GM18907 (cell line): ENCODE measurements around the gene ST6GALNAC5.

Source experiments
- ATAC-seq: cut with Tn5 transposase; IDR thresholded peaks from one replicate; pipeline ENCODE4 v1.9.1; 2021; ENCODE audit warnings: mild to moderate bottlenecking, moderate library complexity; ENCODE audit not compliant: unreplicated experiment

Gene ST6GALNAC5

GRCh38 chr1:77039739-77040138, 172.5 kb downstream of the ST6GALNAC5 start:
- ATAC-seq, result no peak

- ATAC-seq, result no peak
These were observed 173.5 kb downstream of the ST6GALNAC5 start for GRCh38 chr1:77040826-77041225.

GRCh38 chr1:77044133-77044849, 177.0 kb downstream of the ST6GALNAC5 start:
- no peak for ATAC-seq

GRCh38 chr1:77047575-77047974, 180.3 kb downstream of the ST6GALNAC5 start:
- no peak for ATAC-seq

- no peak for ATAC-seq
These were observed 180.8 kb downstream of the ST6GALNAC5 start for GRCh38 chr1:77047978-77048614.

DNA sequence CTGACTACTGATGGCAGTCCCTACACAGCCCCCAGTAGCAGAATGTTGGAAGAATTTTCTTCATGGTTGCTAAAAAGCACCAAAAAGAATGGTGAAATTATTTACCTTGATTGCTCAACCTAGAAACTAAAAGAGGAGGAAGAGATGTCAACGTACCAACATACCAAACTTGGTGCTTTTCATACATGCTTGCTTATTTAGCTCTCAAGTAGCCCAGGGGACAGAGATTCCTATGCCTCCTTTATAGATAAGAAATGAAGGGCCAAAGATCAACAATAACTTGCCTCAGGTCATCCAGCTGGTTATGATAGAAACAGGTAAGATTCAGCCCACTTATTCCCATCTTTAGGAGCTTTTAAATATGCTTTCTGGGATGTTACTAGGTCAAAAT, 181.3 kb downstream of the ST6GALNAC5 start:
- ATAC-seq, result no peak

- ATAC-seq, result no peak
These were observed 184.1 kb downstream of the ST6GALNAC5 start for GRCh38 chr1:77051425-77051824.

DNA sequence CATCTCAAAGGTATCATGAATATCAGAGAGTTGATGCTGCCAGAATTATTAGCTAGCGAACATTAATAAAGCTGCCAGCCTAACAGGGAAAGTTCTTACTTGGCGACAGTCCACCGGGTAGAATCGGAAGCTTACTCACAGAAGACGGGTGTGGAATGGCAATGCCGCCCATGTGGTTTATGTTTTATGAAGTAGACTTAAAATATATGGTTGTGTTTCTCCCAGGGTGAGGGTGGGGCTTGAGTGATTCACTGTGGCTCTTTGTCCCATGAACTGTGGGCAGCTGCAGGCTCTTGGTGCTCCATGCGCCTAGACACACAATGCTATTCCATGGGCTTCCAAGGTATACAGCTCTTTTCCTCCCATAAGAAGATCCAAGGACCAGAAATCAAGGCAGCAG, 189.2 kb downstream of the ST6GALNAC5 start:
- no peak for ATAC-seq

GRCh38 chr1:77057994-77058585, 190.8 kb downstream of the ST6GALNAC5 start:
- no peak for ATAC-seq

- ATAC-seq, result no peak
These were observed 192.7 kb downstream of the ST6GALNAC5 start for GRCh38 chr1:77060000-77060399.

- ATAC-seq, result no peak
These were observed 193.9 kb downstream of the ST6GALNAC5 start for GRCh38 chr1:77061162-77061561.

DNA sequence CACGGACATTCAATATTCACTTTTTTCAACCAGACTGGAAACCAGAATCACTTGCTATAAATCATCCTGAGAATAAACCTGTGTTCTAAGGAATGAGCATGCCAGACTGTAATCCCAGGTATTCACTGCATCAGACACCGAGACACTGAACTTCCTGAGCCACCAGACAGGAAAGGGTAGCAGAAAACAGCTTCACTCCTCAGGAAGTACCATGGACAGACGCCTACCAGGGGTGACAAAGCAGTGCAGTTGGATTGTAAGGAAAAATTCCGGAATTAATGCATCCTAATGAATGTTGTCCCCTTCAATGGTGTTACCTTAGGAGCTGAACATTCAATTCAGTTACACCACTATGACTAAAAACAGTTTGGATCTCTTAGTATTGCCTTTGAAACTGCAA, 195.8 kb downstream of the ST6GALNAC5 start:
- ATAC-seq, result no peak

DNA sequence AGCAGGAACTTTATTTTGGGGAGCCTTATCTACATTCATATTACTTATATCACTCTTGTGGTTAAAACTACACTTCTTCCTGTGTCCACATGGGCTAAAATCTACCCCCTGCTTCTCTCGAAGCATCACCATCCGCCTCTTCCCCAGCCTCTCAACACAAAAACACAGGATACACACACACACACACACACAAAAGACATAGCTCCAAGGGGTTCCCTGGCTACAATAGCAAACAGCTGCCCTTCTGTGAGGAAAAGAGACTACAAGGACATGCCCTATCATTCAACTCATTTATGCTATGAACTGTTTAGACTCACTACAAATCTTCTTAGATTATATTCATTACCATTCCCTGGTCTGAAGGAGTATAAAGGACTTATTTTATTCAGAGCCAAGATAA, 197.0 kb downstream of the ST6GALNAC5 start:
- no peak for ATAC-seq

GRCh38 chr1:77065693-77066342, 198.5 kb downstream of the ST6GALNAC5 start:
- no peak for ATAC-seq

- ATAC-seq, result no peak
These were observed 200.7 kb downstream of the ST6GALNAC5 start for GRCh38 chr1:77068013-77068412.

- ATAC-seq, result no peak
These were observed 209.5 kb downstream of the ST6GALNAC5 start for GRCh38 chr1:77076759-77077158.

DNA sequence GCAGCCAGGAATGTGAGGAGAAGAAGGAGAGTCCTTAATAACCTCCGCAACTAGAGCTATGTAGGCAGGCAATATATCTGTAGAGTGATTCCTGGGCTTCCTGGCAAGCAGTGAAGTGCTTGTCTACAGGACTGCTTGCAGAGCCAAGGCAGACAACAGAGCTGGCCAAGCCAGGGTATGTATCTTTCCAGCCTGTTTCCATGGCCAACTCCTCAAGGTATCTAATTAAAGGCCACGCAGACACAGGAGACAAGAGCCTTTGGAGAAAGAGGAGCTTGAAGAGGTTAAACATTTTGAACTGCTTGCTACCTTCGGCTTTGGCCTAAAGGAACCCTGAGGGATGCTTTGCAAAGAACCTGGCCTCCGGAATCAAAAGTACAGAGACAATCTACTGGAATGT, 214.6 kb downstream of the ST6GALNAC5 start:
- no peak for ATAC-seq

- ATAC-seq, result no peak
These were observed 217.2 kb downstream of the ST6GALNAC5 start for GRCh38 chr1:77084457-77084856.

GRCh38 chr1:77085109-77085508, 217.8 kb downstream of the ST6GALNAC5 start:
- ATAC-seq, result no peak

- ATAC-seq, result no peak
These were observed 222.5 kb downstream of the ST6GALNAC5 start for GRCh38 chr1:77089756-77090155.

- ATAC-seq, result no peak
These were observed 228.0 kb downstream of the ST6GALNAC5 start for GRCh38 chr1:77095236-77095635.
